ENCODE data around the gene MACROH2A1.

GRCh38 chr5:135339623-135340022 is 59.4 kb downstream of the MACROH2A1 start:
- no peak for TF ChIP-seq POLR2A (IDR thresholded peaks at IDR 0.05)
- TF ChIP-seq CTCF (IDR thresholded peaks at IDR 0.05) = no peak

All from vagina (tissue), 2 donors.